Measurements from ENCODE around the gene NFATC4.
"Not testable (repeated sequence)": the region's sequence is repeated elsewhere in the genome, so short reads cannot be mapped to it uniquely, and the experiment has no call there.

NFATC4 gene

DNA sequence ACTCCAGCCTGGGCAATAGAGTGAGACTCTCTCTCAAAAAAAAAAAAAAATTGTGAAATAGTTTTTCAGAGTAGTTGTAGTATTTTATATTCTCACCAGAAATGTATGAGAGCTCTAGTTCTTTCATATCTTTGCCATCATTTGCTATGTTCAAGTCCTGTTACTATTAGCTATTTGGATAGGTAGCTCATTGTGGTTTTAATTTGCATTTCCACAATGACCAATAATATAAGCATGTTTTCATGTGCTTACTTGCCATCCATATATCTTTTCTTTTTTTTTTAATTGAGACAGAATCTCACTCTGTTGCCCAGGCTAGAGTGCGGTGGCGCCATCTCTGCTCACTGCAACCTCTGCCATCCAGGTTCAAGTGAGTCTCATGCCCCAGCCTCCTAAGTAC is 19.8 kb upstream of the NFATC4 start:
- TF ChIP-seq CTCF (IDR thresholded peaks at IDR 0.05; ENCODE audit: low read depth, low read length): no peak
- DNase-seq (ENCODE audit: low read depth in 2 of 2): no peak
- no peak overlapping the region for H3K4me3 ChIP-seq (replicated peaks in 1 of 2; ENCODE audit: low read depth in 2 of 2, low read length in 2 of 2)

- TF ChIP-seq CTCF (IDR thresholded peaks at IDR 0.05; ENCODE audit: low read depth, low read length): no peak
- no peak for DNase-seq (ENCODE audit: low read depth in 2 of 2)
- no peak overlapping the region for H3K4me3 ChIP-seq (replicated peaks in 1 of 2; ENCODE audit: low read depth in 2 of 2, low read length in 2 of 2)
Measured at GRCh38 chr14:24349742-24350141, 18.2 kb upstream of the NFATC4 start.

DNA sequence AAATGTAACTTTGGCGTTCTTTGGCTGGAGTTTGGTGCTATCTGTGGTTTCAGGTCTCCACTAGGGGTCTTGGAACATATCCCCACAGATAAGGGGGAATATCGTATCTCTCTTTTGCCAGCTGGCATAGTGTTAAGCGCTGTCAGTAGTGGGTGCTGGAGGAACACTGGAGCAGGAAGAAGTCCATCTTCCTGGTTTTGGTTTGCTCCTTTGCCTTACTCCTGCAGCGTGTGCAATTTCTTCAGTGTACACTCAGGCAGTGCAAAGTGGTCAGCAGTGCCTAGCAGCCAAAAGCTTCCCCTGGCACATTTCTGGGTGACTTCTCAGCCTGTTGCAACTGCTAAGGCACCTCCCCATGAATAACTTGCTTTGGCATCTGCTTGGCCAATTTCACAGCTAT is 16.5 kb upstream of the NFATC4 start:
- TF ChIP-seq CTCF (IDR thresholded peaks at IDR 0.05; ENCODE audit: low read depth, low read length): no peak
- peak; percentile 48 to 64 for DNase-seq (ENCODE audit: low read depth in 2 of 2)
- H3K4me3 ChIP-seq (replicated peaks in 1 of 2; ENCODE audit: low read depth in 2 of 2, low read length in 2 of 2): no peak overlapping the region

DNA sequence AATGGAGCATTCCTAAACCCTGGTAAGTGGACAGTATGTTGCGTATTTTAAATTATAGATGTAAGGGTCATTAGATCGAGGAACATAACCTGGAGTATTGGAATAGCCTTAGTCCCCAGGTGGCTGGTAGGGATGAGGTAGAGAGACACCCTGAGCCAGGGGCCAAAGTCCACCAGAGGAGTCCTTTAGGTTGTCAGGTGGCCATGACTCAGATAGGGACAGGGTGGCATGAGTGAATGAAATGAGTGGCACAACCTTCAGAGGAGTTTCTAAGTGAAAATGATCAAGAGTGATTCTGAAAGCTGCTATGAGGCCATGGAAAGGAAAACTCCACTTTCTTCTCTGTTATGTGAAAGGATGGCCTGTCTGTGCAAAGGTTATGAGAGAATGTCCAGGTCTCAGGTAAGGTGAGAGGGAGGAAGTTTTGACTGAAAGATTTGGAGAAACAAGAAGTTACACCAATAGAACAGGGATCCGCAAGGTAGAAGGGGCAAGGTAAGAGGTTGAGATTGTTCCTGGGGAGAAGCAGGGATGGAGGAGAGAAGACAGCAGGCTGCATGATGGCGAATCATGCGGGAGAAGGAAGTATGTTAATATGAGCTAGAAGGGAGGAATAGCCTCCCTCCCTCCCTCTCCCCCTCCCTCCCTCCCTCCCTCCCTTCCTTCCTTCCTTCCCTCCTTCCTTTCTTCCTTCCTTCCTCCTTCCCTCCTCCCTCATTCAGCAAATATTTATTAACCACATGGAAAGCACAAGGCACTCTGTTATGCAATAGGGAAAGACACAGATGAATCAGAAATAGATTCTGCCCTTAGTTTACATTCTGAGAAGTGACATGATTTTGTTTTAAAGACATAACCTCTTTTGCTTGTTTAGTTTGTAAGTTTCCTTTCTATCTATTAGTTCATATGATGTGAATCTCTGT is 14.2 kb upstream of the NFATC4 start:
- DNase-seq (ENCODE audit: low read depth in 2 of 2): peak; percentile 40 to 75
- H3K4me3 ChIP-seq (replicated peaks in 1 of 2; ENCODE audit: low read depth in 2 of 2, low read length in 2 of 2): no peak overlapping the region
- TF ChIP-seq CTCF (IDR thresholded peaks at IDR 0.05; ENCODE audit: low read depth, low read length): no peak

GRCh38 chr14:24354482-24354825 is 13.5 kb upstream of the NFATC4 start:
- not testable (repeated sequence) for H3K4me3 ChIP-seq (replicated peaks in 1 of 2; ENCODE audit: low read depth in 2 of 2, low read length in 2 of 2); DNase-seq (ENCODE audit: low read depth in 2 of 2)

- DNase-seq (ENCODE audit: low read depth in 2 of 2): no peak
- no peak overlapping the region for H3K4me3 ChIP-seq (replicated peaks in 1 of 2; ENCODE audit: low read depth in 2 of 2, low read length in 2 of 2)
- no peak for TF ChIP-seq CTCF (IDR thresholded peaks at IDR 0.05; ENCODE audit: low read depth, low read length)
Measured at GRCh38 chr14:24355009-24355408, 13.0 kb upstream of the NFATC4 start.

DNA sequence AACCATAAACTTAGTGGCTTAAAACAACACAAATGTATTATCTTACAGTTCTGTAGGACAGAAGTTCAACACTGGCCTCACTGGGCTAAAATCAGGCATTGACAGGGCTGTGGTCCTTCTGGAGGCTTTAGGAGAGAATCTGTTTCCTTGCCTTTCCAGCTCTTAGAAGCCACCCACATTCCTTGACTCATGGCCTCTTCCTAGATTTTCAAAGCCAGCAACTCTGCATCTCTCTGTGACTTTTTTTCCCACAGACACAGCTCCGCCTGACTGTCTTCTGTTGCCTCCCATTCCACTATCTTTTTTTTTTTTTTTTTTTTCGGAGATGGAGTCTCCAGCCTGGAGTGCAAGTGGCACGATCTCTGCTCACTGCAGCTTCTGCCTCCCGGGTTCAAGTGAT is 11.8 kb upstream of the NFATC4 start:
- DNase-seq (ENCODE audit: low read depth in 2 of 2): no peak
- no peak overlapping the region for H3K4me3 ChIP-seq (replicated peaks in 1 of 2; ENCODE audit: low read depth in 2 of 2, low read length in 2 of 2)
- TF ChIP-seq CTCF (IDR thresholded peaks at IDR 0.05; ENCODE audit: low read depth, low read length): no peak
